Fibroblast of pulmonary artery (primary cell): ENCODE data around the gene SPDEF.

Experiments
- DNase-seq: peaks from one replicate; pipeline ENCODE4 v3.0.0-alpha.2; 2010; ENCODE audit warnings: low read depth
- H3K4me3 ChIP-seq: replicated peaks from 2 replicates; pipeline ENCODE4 v1.5.1; 2011; ENCODE audit warnings: low read depth, mild to moderate bottlenecking, control low read depth, low read length, moderate library complexity
- TF ChIP-seq, protein P1 (sequence below): IDR thresholded peaks from 2 replicates; pipeline ENCODE4 v1.5.1; 2011; ENCODE audit warnings: mild to moderate bottlenecking, control low read depth, low read length, inconsistent platforms; ENCODE audit errors: missing control alignments

The SPDEF gene

GRCh38 chr6:34556031-34556471, at the start of gene SPDEF:
SPDEF (minus strand) TSS chr6:34556329; CDS start chr6:34544455, 11,874 bp downstream.
- H3K4me3 ChIP-seq: no peak within 1 kb of the TSS
- TF ChIP-seq, protein P1, sequence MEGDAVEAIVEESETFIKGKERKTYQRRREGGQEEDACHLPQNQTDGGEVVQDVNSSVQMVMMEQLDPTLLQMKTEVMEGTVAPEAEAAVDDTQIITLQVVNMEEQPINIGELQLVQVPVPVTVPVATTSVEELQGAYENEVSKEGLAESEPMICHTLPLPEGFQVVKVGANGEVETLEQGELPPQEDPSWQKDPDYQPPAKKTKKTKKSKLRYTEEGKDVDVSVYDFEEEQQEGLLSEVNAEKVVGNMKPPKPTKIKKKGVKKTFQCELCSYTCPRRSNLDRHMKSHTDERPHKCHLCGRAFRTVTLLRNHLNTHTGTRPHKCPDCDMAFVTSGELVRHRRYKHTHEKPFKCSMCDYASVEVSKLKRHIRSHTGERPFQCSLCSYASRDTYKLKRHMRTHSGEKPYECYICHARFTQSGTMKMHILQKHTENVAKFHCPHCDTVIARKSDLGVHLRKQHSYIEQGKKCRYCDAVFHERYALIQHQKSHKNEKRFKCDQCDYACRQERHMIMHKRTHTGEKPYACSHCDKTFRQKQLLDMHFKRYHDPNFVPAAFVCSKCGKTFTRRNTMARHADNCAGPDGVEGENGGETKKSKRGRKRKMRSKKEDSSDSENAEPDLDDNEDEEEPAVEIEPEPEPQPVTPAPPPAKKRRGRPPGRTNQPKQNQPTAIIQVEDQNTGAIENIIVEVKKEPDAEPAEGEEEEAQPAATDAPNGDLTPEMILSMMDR: no peak
- no peak for DNase-seq

DNA sequence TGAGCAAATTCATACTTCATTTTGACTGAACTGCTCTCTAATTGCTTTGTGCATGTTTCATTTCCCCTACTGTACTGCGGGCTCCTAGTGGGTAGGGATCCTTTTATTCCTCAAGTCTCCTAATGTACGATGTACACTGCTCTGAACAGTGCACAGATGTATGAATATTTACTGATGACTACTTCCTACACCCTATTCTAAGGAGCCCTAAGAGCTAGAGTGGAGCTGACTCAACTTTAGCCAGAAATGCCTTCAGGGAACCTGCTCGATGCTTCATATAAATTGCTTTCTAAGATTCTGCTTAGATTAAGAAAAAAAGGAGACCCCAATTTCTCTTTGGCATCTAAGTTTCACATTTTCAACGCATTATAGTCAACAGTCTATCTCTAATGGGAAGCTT, 47.6 kb upstream of the SPDEF start:
- no peak overlapping the region for H3K4me3 ChIP-seq
- TF ChIP-seq, protein P1: no peak
- no peak for DNase-seq

DNA sequence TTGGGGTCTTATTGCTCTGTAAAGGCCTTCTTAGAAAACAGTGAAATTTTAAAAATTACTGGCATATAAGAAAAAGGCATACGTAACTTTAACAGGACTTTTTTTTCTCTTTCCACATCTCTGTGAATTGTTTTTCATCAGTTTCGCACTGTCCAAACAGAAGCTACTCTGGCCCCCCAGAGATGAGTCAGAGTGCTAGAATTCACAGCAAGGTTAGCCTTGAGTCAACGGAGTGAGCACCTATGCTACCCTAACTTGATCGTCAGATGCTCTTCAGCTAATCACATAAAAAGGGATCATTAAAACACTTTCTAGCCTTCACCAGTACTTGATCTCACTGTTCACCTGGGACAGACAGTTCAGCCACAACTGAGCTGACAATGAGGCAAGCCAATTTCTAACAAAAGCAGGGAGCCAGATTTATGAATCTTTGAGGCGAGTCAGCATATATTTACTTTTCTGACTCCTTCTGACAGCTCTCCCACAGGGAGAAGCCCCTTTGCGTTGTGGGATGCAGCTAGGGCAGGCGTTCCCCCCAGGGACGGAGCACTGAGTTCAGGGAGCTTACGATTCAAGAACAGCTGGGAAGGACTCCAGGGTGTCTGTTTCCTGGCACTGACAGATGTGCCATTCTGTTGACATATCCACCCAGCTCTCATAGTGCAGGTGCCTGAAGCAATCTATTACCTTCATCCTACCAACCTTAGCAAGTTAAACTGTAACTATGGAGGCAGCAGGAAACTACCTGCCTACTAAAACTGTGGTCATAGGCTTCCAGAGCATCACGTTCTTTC, 46.4 kb upstream of the SPDEF start:
- H3K4me3 ChIP-seq: no peak overlapping the region
- DNase-seq: no peak
- TF ChIP-seq, protein P1: no peak

GRCh38 chr6:34601706-34602105, 45.6 kb upstream of the SPDEF start:
- TF ChIP-seq, protein P1: no peak
- no peak overlapping the region for H3K4me3 ChIP-seq
- DNase-seq: no peak

GRCh38 chr6:34600796-34601195, 44.7 kb upstream of the SPDEF start:
- no peak overlapping the region for H3K4me3 ChIP-seq
- TF ChIP-seq, protein P1: no peak
- no peak for DNase-seq

DNA sequence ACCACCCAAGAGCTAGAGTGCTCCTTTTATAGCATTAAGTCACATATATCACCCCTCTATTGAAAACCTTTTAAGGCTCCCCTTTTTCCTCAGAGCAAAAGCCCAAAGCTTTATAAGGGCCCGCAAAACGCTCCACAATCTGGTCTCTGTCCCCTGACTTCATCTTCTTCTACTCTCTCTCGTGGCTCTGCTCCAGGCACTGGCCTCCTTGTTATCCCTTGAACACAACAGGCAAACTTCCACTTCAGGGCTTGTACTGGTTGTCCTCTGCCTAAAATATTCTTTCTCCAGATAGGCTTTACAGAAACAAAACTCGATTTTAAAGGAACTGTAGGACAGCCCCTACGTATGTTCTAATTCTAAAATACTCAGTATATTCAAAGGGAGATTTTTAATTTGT, 44.0 kb upstream of the SPDEF start:
- DNase-seq: no peak

More for the DNA sequence above, 44.0 kb upstream of the SPDEF start:
- no peak overlapping the region for H3K4me3 ChIP-seq
- TF ChIP-seq, protein P1: no peak
